ENCODE results near the gene ITM2C. TPM values are rescaled to one million over a fixed set of nuclear protein-coding genes. Genes with fewer than 3 reads are reported as not detected.

The ITM2C gene
- total and polyA plus RNA-seq, 2 donors (not counting 1 experiment from before 2014, with no cell fraction given), result 36.9 to 62.8 TPM

- Histone ChIP-seq H3K4me1 (ENCODE audit: control insufficient read depth in 2 of 2, insufficient read depth in 2 of 2, low read length in 2 of 2) (peaks cover 87 to 94% of the 10 kb centered on the region in 2 donors), H4K20me1 (ENCODE audit: control insufficient read depth, insufficient read depth, low read length, poor library complexity, severe bottlenecking) (no peaks in the 10 kb centered on the region), H3K36me3 (replicated peaks in 1 of 2; ENCODE audit: control extremely low read depth in 1 of 2, control insufficient read depth in 1 of 2, extremely low read depth in 1 of 2, insufficient read depth in 2 of 2, low read length in 1 of 2) (peaks cover 0 to 19% of the 10 kb centered on the region in 2 experiments), H3K27ac (ENCODE audit: low read length in 2 of 2) (peak overlapping the region; percentile 90 to 99), H3K9ac (ENCODE audit: low read length) (no peak overlapping the region), H3K9me3 (ENCODE audit: control extremely low read depth in 1 of 3, control insufficient read depth in 2 of 3, insufficient read depth in 1 of 3, low read length in 2 of 3) (peaks cover 0 to 6% (median 0%) of the 10 kb centered on the region in 3 donors), H3K79me2 (ENCODE audit: control insufficient read depth, insufficient read depth, low read length) (peaks cover 66% of the 10 kb centered on the region), H3K4me2 (replicated peaks; ENCODE audit: low read depth, low read length, poor library complexity, severe bottlenecking) (peak overlapping the region; percentile 85), H3K27me3 (replicated peaks in 1 of 4; ENCODE audit: control extremely low read depth in 1 of 4, control insufficient read depth in 3 of 4, insufficient read depth in 4 of 4, low read length in 3 of 4) (no peaks in the 10 kb centered on the region), H2AFZ (ENCODE audit: insufficient read depth, low read depth, low read length, poor library complexity, severe bottlenecking) (no peak overlapping the region), H3K4me3 (ENCODE audit: control extremely low read depth in 1 of 5, extremely low read depth in 1 of 5, insufficient read depth in 1 of 5, low read depth in 2 of 5, low read length in 4 of 5) (no peak overlapping the region)
- Mint-ChIP-seq H3K27ac (peak overlapping the region; percentile 87), H3K27me3 (no peaks in the 10 kb centered on the region), H3K9me3 (ENCODE audit: insufficient read depth) (no peaks in the 10 kb centered on the region), H3K4me3 (peak overlapping the region; percentile 80), H3K4me1 (peaks cover 63% of the 10 kb centered on the region)
- 86% methylated on average over 9 of the region's 14 CpGs for WGBS (ENCODE audit: insufficient coverage)
- peak; percentile 11 for DNase-seq
- POLR2A ChIA-PET, result interaction anchor here (0.9 kb wide), 1 partner anchor 22 kb away, joined by 3 read pairs; no protein-coding TSS in a partner anchor
- CTCF ChIA-PET, result interaction anchor here (0.7 to 2.6 kb wide), 7 partner anchors 9 to 115 kb away, joined by 3 to 21 read pairs (median 3); partner anchors contain the start of gene ITM2C
- TF ChIP-seq, protein P1, sequence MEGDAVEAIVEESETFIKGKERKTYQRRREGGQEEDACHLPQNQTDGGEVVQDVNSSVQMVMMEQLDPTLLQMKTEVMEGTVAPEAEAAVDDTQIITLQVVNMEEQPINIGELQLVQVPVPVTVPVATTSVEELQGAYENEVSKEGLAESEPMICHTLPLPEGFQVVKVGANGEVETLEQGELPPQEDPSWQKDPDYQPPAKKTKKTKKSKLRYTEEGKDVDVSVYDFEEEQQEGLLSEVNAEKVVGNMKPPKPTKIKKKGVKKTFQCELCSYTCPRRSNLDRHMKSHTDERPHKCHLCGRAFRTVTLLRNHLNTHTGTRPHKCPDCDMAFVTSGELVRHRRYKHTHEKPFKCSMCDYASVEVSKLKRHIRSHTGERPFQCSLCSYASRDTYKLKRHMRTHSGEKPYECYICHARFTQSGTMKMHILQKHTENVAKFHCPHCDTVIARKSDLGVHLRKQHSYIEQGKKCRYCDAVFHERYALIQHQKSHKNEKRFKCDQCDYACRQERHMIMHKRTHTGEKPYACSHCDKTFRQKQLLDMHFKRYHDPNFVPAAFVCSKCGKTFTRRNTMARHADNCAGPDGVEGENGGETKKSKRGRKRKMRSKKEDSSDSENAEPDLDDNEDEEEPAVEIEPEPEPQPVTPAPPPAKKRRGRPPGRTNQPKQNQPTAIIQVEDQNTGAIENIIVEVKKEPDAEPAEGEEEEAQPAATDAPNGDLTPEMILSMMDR (IDR thresholded peaks at IDR 0.05), result no peak
- TF ChIP-seq EZH2 (IDR thresholded peaks at IDR 0.05; ENCODE audit: borderline replicate concordance, insufficient read depth, low read depth, low read length, poor library complexity, severe bottlenecking), result no peak
- intact Hi-C loops (cut with micrococcal nuclease), result loop anchor here (10.0 kb wide), 1 partner anchor 522 kb away; the partner anchor contains the start of gene B3GNT7
- no peak for ATAC-seq (ENCODE audit: low read depth)
Observed at GRCh38 chr2:230872151-230872967, 7.6 kb downstream of the ITM2C start.
